HT-29 (cell line): ENCODE measurements around the gene KRR1. TPM values are rescaled to one million over a fixed set of nuclear protein-coding genes. Genes with fewer than 3 reads are reported as not detected.

Source experiments
- total RNA-seq: library from RNA; depleted of rRNA; stranded (reverse); fragments of >200 nt; shearing (Covaris generic); gene quantifications from 2 replicates; pipeline ENCODE4 v1.2.3, GENCODE V29; 2014; rRNA removed

Gene KRR1
- total RNA-seq, 1 experiment from 2014 or later, result 12.1 TPM

Other genes starting within 250 kb of the KRR1 start
- 2.8 and 4.0 TPM in 2 replicates for gene CAPS2, start 181.3 kb downstream of the KRR1 start, total RNA-seq
- not detected in 2 replicates for gene GLIPR1L1, start 176.9 kb downstream of the KRR1 start, total RNA-seq
- gene GLIPR1L2, start 120.5 kb downstream of the KRR1 start, total RNA-seq, result 0.39 TPM in 1 of 2 replicates, not detected in the other
- 0.52 and 1.2 TPM in 2 replicates for gene GLIPR1, start 30.9 kb downstream of the KRR1 start, total RNA-seq